NOMO-1 (cell line): ENCODE measurements around the gene MXRA5.
"Not testable (repeated sequence)": the region's sequence is repeated elsewhere in the genome, so short reads cannot be mapped to it uniquely, and the experiment has no call there.

ENCODE experiments used
- DNase-seq, 2 experiments: peaks; one replicate each; lab custom pipeline; 2025; ENCODE audit not compliant: unreplicated experiment in 2 of 2; lab: John Stamatoyannopoulos, UW

MXRA5 gene

GRCh38 chrX:3345281-3346191 is 916 bp downstream of the MXRA5 start:
- DNase-seq, result no peak

- DNase-seq, result not testable (repeated sequence)
Measured at GRCh38 chrX:3343569-3343968, 2.9 kb downstream of the MXRA5 start.

- DNase-seq, result no peak
Measured at GRCh38 chrX:3340016-3340415, 6.4 kb downstream of the MXRA5 start.

GRCh38 chrX:3326681-3327080 is 19.8 kb downstream of the MXRA5 start:
- peak in 1 of 2 experiments; percentile 29 for DNase-seq

GRCh38 chrX:3320471-3321046 is 25.9 kb downstream of the MXRA5 start:
- DNase-seq, result no peak

- no peak for DNase-seq
Measured at GRCh38 chrX:3317191-3317718, 29.2 kb downstream of the MXRA5 start.

GRCh38 chrX:3312109-3312508 is 34.3 kb downstream of the MXRA5 start:
- DNase-seq, result no peak

GRCh38 chrX:3307881-3308280 is 38.6 kb downstream of the MXRA5 start:
- DNase-seq, result no peak

- DNase-seq, result no peak
Measured at GRCh38 chrX:3299636-3300035, 46.8 kb downstream of the MXRA5 start.

GRCh38 chrX:3295731-3296130 is 50.7 kb downstream of the MXRA5 start:
- DNase-seq, result no peak

- DNase-seq, result no peak
Measured at GRCh38 chrX:3293251-3293650, 53.2 kb downstream of the MXRA5 start.

- DNase-seq, result no peak
Measured at GRCh38 chrX:3290561-3290960, 55.9 kb downstream of the MXRA5 start.

GRCh38 chrX:3286196-3286945 is 60.1 kb downstream of the MXRA5 start:
- DNase-seq, result no peak

GRCh38 chrX:3280706-3281105 is 65.7 kb downstream of the MXRA5 start:
- no peak for DNase-seq

GRCh38 chrX:3273668-3274067 is 72.8 kb downstream of the MXRA5 start:
- not testable (repeated sequence) for DNase-seq

- peak; percentile 35 to 38 for DNase-seq
Measured at GRCh38 chrX:3271834-3272186, 74.6 kb downstream of the MXRA5 start.

GRCh38 chrX:3271183-3271833 is 75.1 kb downstream of the MXRA5 start:
- peak; percentile 27 to 67 for DNase-seq

- DNase-seq, result no peak
Measured at GRCh38 chrX:3268829-3269228, 77.6 kb downstream of the MXRA5 start.

- peak in 1 of 2 experiments; percentile 4 for DNase-seq
Measured at GRCh38 chrX:3263681-3264126, 82.7 kb downstream of the MXRA5 start.

GRCh38 chrX:3262901-3263300 is 83.6 kb downstream of the MXRA5 start:
- peak in 1 of 2 experiments; percentile 41 for DNase-seq
